ENCODE data around the gene TBC1D2B.
"Not testable (repeated sequence)": the region's sequence is repeated elsewhere in the genome, so short reads cannot be mapped to it uniquely, and the experiment has no call there.

Gene TBC1D2B

GRCh38 chr15:77999486-77999885 lies 78.0 kb downstream of the TBC1D2B start:
- no peak for DNase-seq

GRCh38 chr15:77998592-77998991 lies 78.9 kb downstream of the TBC1D2B start:
- DNase-seq = no peak

- not testable (repeated sequence) for DNase-seq
These were observed 79.6 kb downstream of the TBC1D2B start for GRCh38 chr15:77997761-77998554.

- not testable (repeated sequence) for DNase-seq
These were observed 80.3 kb downstream of the TBC1D2B start for GRCh38 chr15:77997221-77997620.

GRCh38 chr15:77996713-77997171 lies 80.8 kb downstream of the TBC1D2B start:
- DNase-seq = not testable (repeated sequence)

GRCh38 chr15:77996226-77996625 lies 81.3 kb downstream of the TBC1D2B start:
- not testable (repeated sequence) for DNase-seq

GRCh38 chr15:77995537-77995918 lies 82.0 kb downstream of the TBC1D2B start:
- not testable (repeated sequence) for DNase-seq

- not testable (repeated sequence) for DNase-seq
These were observed 82.5 kb downstream of the TBC1D2B start for GRCh38 chr15:77994893-77995536.

GRCh38 chr15:77993970-77994693 lies 83.4 kb downstream of the TBC1D2B start:
- not testable (repeated sequence) for DNase-seq

- DNase-seq = no peak
These were observed 84.1 kb downstream of the TBC1D2B start for GRCh38 chr15:77993374-77993911.

GRCh38 chr15:77992356-77993222 lies 84.9 kb downstream of the TBC1D2B start:
- DNase-seq = no peak

GRCh38 chr15:77991658-77992201 lies 85.8 kb downstream of the TBC1D2B start:
- not testable (repeated sequence) for DNase-seq

GRCh38 chr15:77991029-77991406 lies 86.5 kb downstream of the TBC1D2B start:
- no peak for DNase-seq

- no peak for DNase-seq
These were observed 88.0 kb downstream of the TBC1D2B start for GRCh38 chr15:77989296-77990143.

- no peak for DNase-seq
These were observed 88.9 kb downstream of the TBC1D2B start for GRCh38 chr15:77988347-77989295.

GRCh38 chr15:77987765-77988136 lies 89.8 kb downstream of the TBC1D2B start:
- not testable (repeated sequence) for DNase-seq

- DNase-seq = no peak
These were observed 90.4 kb downstream of the TBC1D2B start for GRCh38 chr15:77986891-77987764.

- no peak for DNase-seq
These were observed 91.5 kb downstream of the TBC1D2B start for GRCh38 chr15:77985931-77986480.
